Astrocyte (in vitro differentiated cells and primary cell): ENCODE results near the gene TIMP4.

ENCODE experiments used
- EZH2 ChIP-seq: IDR thresholded peaks from 2 replicates; pipeline ENCODE4 v1.6.1; 2012; ENCODE audit warnings: mild to moderate bottlenecking, low read length, inconsistent platforms; ENCODE audit not compliant: insufficient read depth
- TF ChIP-seq, protein P1 (sequence below): IDR thresholded peaks from 2 replicates; pipeline ENCODE4 v1.5.1; 2011; ENCODE audit warnings: low read depth, mild to moderate bottlenecking, inconsistent platforms, low read length, moderate library complexity; ENCODE audit not compliant: insufficient read depth

GRCh38 chr3:12181806-12182205 is 23.1 kb upstream of the TIMP4 start:
- TF ChIP-seq, protein P1, sequence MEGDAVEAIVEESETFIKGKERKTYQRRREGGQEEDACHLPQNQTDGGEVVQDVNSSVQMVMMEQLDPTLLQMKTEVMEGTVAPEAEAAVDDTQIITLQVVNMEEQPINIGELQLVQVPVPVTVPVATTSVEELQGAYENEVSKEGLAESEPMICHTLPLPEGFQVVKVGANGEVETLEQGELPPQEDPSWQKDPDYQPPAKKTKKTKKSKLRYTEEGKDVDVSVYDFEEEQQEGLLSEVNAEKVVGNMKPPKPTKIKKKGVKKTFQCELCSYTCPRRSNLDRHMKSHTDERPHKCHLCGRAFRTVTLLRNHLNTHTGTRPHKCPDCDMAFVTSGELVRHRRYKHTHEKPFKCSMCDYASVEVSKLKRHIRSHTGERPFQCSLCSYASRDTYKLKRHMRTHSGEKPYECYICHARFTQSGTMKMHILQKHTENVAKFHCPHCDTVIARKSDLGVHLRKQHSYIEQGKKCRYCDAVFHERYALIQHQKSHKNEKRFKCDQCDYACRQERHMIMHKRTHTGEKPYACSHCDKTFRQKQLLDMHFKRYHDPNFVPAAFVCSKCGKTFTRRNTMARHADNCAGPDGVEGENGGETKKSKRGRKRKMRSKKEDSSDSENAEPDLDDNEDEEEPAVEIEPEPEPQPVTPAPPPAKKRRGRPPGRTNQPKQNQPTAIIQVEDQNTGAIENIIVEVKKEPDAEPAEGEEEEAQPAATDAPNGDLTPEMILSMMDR = no peak
- no peak for TF ChIP-seq EZH2
